H1 (cell line): ENCODE measurements around the gene UBE2F. TPM values are rescaled to one million over a fixed set of nuclear protein-coding genes. Genes with fewer than 3 reads are reported as not detected.

Experiments used
- BRCA1 ChIP-seq: IDR thresholded peaks from 2 replicates; pipeline ENCODE4 v1.6.1; 2012; ENCODE audit warnings: low read depth, low read length, improper control_type of control experiment
- CHD7 ChIP-seq: fragments of 300-600 bp; sonication (generic); IDR thresholded peaks from 2 replicates; pipeline ENCODE4 v1.7.1; 2012; ENCODE audit warnings: low read length, moderate library complexity, mild to moderate bottlenecking, inconsistent platforms; ENCODE audit not compliant: insufficient replicate concordance
- CTCF ChIP-seq, 3 experiments: IDR thresholded peaks; 1 replicate in 2 of 3; 2 replicates in 1 of 3; pipeline versions ENCODE4 v1.5.1 to v1.6.1; 2011; ENCODE audit warnings: low read length in 3 of 3, mild to moderate bottlenecking in 3 of 3, inconsistent platforms in 2 of 3, low read depth in 1 of 3, moderate library complexity in 1 of 3; ENCODE audit not compliant: insufficient read depth in 1 of 3; ENCODE audit errors: control extremely low read depth in 1 of 3
- FOSL1 ChIP-seq: IDR thresholded peaks from 2 replicates; pipeline ENCODE4 v1.6.1; 2011; ENCODE audit warnings: mild to moderate bottlenecking, low read depth, low read length, moderate library complexity; ENCODE audit not compliant: insufficient read depth
- GABPA ChIP-seq: IDR thresholded peaks from 2 replicates; pipeline ENCODE4 v1.6.1; 2011; ENCODE audit warnings: mild to moderate bottlenecking, low read length, moderate library complexity, borderline replicate concordance; ENCODE audit not compliant: insufficient read depth
- POLR2A ChIP-seq, 2 experiments: IDR thresholded peaks; 1 replicate in 1 of 2; 2 replicates in 1 of 2; pipeline ENCODE4 v1.6.1; 2011; ENCODE audit warnings: low read depth in 2 of 2, low read length in 2 of 2, mild to moderate bottlenecking in 2 of 2; ENCODE audit errors: control extremely low read depth in 1 of 2
- RBBP5 ChIP-seq: IDR thresholded peaks from 2 replicates; pipeline ENCODE4 v1.7.1; 2012; ENCODE audit warnings: low read depth, mild to moderate bottlenecking, inconsistent platforms, low read length, moderate library complexity, borderline replicate concordance
- USF2 ChIP-seq: IDR thresholded peaks from 2 replicates; pipeline ENCODE4 v1.6.1; 2011; ENCODE audit warnings: low read length, improper control_type of control experiment
- polyA plus RNA-seq, 7 experiments: library from polyadenylated mRNA; depleted of rRNA in 3 of 7; stranded (reverse) in 5 of 7; unstranded in 2 of 7; fragments of >200 nt in 5 of 7; fragments of 200-250 nt in 2 of 7; gene quantifications; 1 replicate in 5 of 7; 2 replicates in 1 of 7; 4 replicates in 1 of 7; pipeline versions ENCODE4 v1.2.1 to v1.2.3, GENCODE V29; 2011 to 2013; ENCODE audit warnings: missing spikeins in 2 of 7, mixed read lengths in 2 of 7
- total RNA-seq: library from RNA; stranded (reverse); fragmentation: NEBNext Ultra II Directional; extraction: Animal tissue kit (Norgen Biotek cat#: 25700); gene quantifications from 2 replicates; pipeline ENCODE4 v1.2.1, GENCODE V29; 2021

UBE2F gene
- total and polyA plus RNA-seq, 2 of the 8 experiments (the other 6 are each of a cell fraction or from before 2014, with no cell fraction given), result 43.3 to 59.8 TPM

GRCh38 chr2:238043851-238044250 lies 77.0 kb downstream of the UBE2F start (continued):
- TF ChIP-seq CHD7 (no peak), FOSL1 (no peak), BRCA1 (no peak), USF2 (no peak), RBBP5 (no peak), GABPA (no peak), POLR2A (IDR thresholded peaks at IDR 0.05; ENCODE audit: control extremely low read depth in 1 of 2, low read depth in 2 of 2, low read length in 2 of 2) (no peak), CTCF (IDR thresholded peaks at IDR 0.05; ENCODE audit: control extremely low read depth in 1 of 3, insufficient read depth in 1 of 3, low read depth in 1 of 3, low read length in 3 of 3) (no peak)
